Dendritic cell treated with granulocyte-macrophage colony-stimulating factor and Interleukin-4, amounts not matched to agents 40 ng/mL and 50 ng/mL, for 4 days (primary cell): Measurements from ENCODE around the gene CD68.
"Not testable (repeated sequence)": the region's sequence is repeated elsewhere in the genome, so short reads cannot be mapped to it uniquely, and the experiment has no call there.

ENCODE experiments used
- H3K27ac Mint-ChIP-seq: one replicate; pipeline ENCODE4 v1.8.0; 2022; ENCODE audit warnings: mild to moderate bottlenecking, mixed read lengths
- H3K27me3 Mint-ChIP-seq: one replicate; pipeline ENCODE4 v1.8.0; 2022; ENCODE audit warnings: mild to moderate bottlenecking, mixed read lengths
- H3K36me3 Mint-ChIP-seq: one replicate; pipeline ENCODE4 v1.8.0; 2022; ENCODE audit warnings: low read depth, mixed read lengths
- H3K4me1 Mint-ChIP-seq: one replicate; pipeline ENCODE4 v1.8.0; 2022; ENCODE audit warnings: low read depth, mixed read lengths
- H3K4me3 Mint-ChIP-seq: one replicate; pipeline ENCODE4 v1.8.0; 2022; ENCODE audit warnings: mild to moderate bottlenecking, moderate library complexity, mixed read lengths
- H3K9me3 Mint-ChIP-seq: one replicate; pipeline ENCODE4 v1.8.0; 2022; ENCODE audit warnings: mixed read lengths
- intact Hi-C: fragments of 100-400 bp; cut with micrococcal nuclease; formaldehyde crosslinking; loops from one replicate; pipeline ENCODE4 v1.15.0; 2022

The CD68 gene

DNA sequence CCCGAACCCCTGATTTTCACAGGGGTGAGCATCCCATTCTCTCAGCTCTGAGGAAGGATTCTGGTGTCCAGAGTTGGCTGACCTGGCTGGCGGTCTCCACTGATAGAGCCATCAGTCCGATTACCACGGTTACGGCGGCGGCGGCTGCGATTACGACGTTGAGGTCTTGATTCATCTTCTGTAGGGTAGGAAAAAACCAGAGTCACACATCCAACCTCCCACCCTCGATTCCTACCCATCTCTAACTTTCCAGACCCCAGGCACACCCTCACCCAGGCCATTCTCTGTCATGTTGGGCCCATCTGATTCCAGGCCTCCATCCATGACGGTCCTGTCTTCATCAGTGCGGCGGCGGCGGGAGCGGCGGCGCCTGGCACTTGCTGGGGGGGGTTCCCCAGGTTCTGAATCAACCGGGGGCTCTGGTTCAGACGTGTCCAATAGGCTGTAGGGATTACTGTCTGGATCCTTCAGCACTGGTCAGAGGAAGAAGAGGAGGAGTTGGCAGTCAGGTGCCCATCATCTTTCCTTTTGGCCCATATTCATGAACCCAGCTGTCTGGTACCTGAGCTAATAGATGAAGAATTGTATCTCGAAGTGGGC is 13.1 kb downstream of the CD68 start:
- no peak overlapping the region for H3K4me3 Mint-ChIP-seq
- H3K27me3 Mint-ChIP-seq = no peaks in the 10 kb centered on the region
- no peaks in the 10 kb centered on the region for H3K9me3 Mint-ChIP-seq
- no peak overlapping the region for H3K27ac Mint-ChIP-seq
- H3K4me1 Mint-ChIP-seq = peaks cover 23% of the 10 kb centered on the region
- intact Hi-C loops = no loop called here
- H3K36me3 Mint-ChIP-seq = peaks cover 94% of the 10 kb centered on the region

- Mint-ChIP-seq H3K27ac (no peak overlapping the region), H3K36me3 (peaks cover 93% of the 10 kb centered on the region), H3K9me3 (no peaks in the 10 kb centered on the region), H3K4me3 (no peak overlapping the region), H3K4me1 (peaks cover 15% of the 10 kb centered on the region), H3K27me3 (no peaks in the 10 kb centered on the region)
- intact Hi-C loops = no loop called here
These were observed 13.9 kb downstream of the CD68 start for GRCh38 chr17:7593296-7593695.

- H3K27ac Mint-ChIP-seq, H3K9me3 Mint-ChIP-seq, H3K4me3 Mint-ChIP-seq, intact Hi-C loops, H3K27me3 Mint-ChIP-seq, H3K4me1 Mint-ChIP-seq: not testable (repeated sequence)
- peaks cover 96% of the 10 kb centered on the region for H3K36me3 Mint-ChIP-seq
These were observed 18.1 kb downstream of the CD68 start for GRCh38 chr17:7597561-7597960.

DNA sequence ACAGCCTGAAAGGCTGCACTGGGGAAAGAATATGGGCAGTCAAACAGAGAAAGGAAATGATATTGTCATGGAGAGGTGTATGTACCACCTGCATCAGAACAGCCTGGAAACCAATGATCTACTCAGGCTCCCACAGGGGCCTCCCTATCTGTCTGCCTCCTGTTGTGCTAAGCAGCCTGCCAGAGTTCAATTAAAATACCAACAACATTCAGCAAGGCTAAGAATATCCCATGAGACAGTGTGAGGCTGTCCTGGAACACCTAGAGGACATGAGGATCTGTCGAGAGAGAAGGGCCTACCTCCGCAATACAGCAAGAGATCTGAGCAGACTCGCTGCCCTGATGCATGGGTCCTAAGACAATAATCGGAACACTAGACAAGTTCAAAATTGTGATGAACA is 26.8 kb downstream of the CD68 start:
- no peaks in the 10 kb centered on the region for H3K27me3 Mint-ChIP-seq
- H3K36me3 Mint-ChIP-seq = peaks cover 76% of the 10 kb centered on the region
- H3K4me1 Mint-ChIP-seq = peaks cover 23% of the 10 kb centered on the region
- intact Hi-C loops = no loop called here
- H3K4me3 Mint-ChIP-seq = no peak overlapping the region
- H3K27ac Mint-ChIP-seq = no peak overlapping the region
- H3K9me3 Mint-ChIP-seq = no peaks in the 10 kb centered on the region

DNA sequence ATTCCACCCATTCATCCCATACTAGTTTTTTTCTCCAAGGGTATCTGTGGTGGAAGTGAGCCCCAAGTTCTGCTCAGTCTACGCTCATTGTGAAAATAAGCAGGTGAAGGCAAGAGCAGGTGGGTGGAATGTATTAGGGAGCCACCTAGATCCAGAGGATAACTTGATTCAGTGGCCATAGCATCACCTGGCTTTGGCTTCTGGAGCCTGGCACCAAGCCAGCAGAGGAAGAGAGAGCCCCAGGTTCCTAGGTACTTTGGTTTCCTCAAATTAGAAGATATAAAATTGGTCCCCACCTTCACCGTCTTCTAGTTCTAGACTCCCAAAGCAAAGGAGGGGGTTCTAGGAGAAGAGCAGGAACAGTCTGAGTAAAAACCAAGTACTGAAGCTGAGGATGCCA is 31.2 kb downstream of the CD68 start:
- peaks cover 52% of the 10 kb centered on the region for H3K4me1 Mint-ChIP-seq
- H3K36me3 Mint-ChIP-seq = peaks cover 58% of the 10 kb centered on the region
- no peak overlapping the region for H3K27ac Mint-ChIP-seq
- H3K4me3 Mint-ChIP-seq = no peak overlapping the region
- no peaks in the 10 kb centered on the region for H3K27me3 Mint-ChIP-seq
- intact Hi-C loops = no loop called here
- H3K9me3 Mint-ChIP-seq = no peaks in the 10 kb centered on the region

- peak overlapping the region; percentile 28 for H3K27ac Mint-ChIP-seq
- intact Hi-C loops = no loop called here
- peaks cover 47% of the 10 kb centered on the region for H3K4me1 Mint-ChIP-seq
- H3K9me3 Mint-ChIP-seq = no peaks in the 10 kb centered on the region
- peak overlapping the region; percentile 55 for H3K4me3 Mint-ChIP-seq
- H3K27me3 Mint-ChIP-seq = no peaks in the 10 kb centered on the region
- H3K36me3 Mint-ChIP-seq = peaks cover 48% of the 10 kb centered on the region
These were observed 32.3 kb downstream of the CD68 start for GRCh38 chr17:7611635-7612293.

DNA sequence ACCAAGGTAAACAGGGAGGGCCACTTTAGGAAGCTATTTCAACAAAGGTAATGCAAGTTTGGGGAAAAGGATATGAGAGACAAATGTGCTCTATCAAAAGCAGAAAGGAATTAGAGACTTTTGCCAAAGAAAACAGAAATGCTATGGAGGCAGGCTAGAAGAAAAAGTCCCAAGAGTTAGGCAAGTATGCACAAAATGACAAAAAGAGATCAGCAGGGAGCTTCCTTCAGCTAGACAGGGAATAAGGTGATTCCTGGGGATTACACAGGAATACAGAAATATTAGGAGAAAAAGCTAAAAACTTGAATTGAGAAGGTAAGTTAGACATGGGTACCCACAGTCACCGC is 32.8 kb downstream of the CD68 start:
- intact Hi-C loops = no loop called here
- peak overlapping the region; percentile 55 for H3K4me3 Mint-ChIP-seq

DNA sequence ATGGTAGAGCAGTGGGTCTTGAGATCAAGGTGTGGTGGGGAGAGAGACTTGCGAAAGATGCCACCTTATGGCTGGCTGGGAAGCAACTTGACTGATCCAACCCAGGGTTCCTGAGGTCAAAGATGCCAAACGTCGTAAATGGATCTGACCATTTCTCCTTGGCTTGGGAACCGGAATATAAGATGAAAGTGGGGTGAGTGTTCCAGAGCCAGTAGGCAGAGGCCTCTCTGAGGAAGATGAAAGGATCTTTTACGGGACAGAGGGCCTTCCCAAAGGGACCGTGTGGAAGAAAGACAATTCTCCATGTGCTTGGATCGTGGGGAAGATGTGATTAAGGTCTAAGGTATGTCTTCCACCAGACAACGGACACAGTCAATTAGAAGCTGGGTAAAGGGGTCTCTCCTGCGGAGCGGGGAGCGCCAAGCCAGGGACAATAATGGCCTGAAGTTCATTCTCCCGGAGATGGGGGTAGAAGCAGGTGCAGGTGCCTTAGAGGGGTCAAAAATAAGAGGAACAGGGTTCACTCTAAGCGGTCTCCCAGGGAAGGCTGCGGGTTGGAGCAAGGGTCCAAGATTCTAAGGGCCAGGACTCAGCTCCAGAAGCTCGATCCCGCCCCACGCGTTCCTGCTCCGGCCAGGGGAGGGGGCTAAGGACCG is 34.5 kb downstream of the CD68 start:
- Mint-ChIP-seq H3K27ac (peak overlapping the region; percentile 80), H3K4me1 (peaks cover 52% of the 10 kb centered on the region), H3K4me3 (peak overlapping the region; percentile 92), H3K9me3 (no peaks in the 10 kb centered on the region), H3K36me3 (peaks cover 41% of the 10 kb centered on the region), H3K27me3 (no peaks in the 10 kb centered on the region)
- intact Hi-C loops = no loop called here

More for the DNA sequence above, 32.8 kb downstream of the CD68 start:
- Mint-ChIP-seq H3K27ac (peak overlapping the region; percentile 28), H3K27me3 (no peaks in the 10 kb centered on the region), H3K9me3 (no peaks in the 10 kb centered on the region), H3K36me3 (peaks cover 48% of the 10 kb centered on the region), H3K4me1 (peaks cover 47% of the 10 kb centered on the region)

- Mint-ChIP-seq H3K27me3 (no peaks in the 10 kb centered on the region), H3K27ac (peak within 1 kb of the TSS; percentile 80), H3K4me1 (peaks cover 47% of the 10 kb centered on the region), H3K9me3 (no peaks in the 10 kb centered on the region), H3K4me3 (peak within 1 kb of the TSS; percentile 92), H3K36me3 (peaks cover 37% of the 10 kb centered on the region)
- intact Hi-C loops = loop anchor here (1.0 kb wide), 1 partner anchor 13 kb away; the partner anchor contains the start of gene SAT2
These were observed 35.2 kb downstream of the CD68 start, which contains the start of gene FXR2 for GRCh38 chr17:7614425-7615264. Gene FXR2, minus strand, starts transcription at chr17:7614897. Its CDS starts 365 bp downstream, at chr17:7614532.

GRCh38 chr17:7615265-7615747 is 35.9 kb downstream of the CD68 start:
- Mint-ChIP-seq H3K36me3 (peaks cover 35% of the 10 kb centered on the region), H3K27me3 (no peaks in the 10 kb centered on the region), H3K4me1 (peaks cover 43% of the 10 kb centered on the region), H3K4me3 (peak overlapping the region; percentile 92), H3K9me3 (no peaks in the 10 kb centered on the region), H3K27ac (peak overlapping the region; percentile 80)
- intact Hi-C loops = loop anchor here (1.0 kb wide), 1 partner anchor 12 kb away; the partner anchor contains the start of gene SAT2

DNA sequence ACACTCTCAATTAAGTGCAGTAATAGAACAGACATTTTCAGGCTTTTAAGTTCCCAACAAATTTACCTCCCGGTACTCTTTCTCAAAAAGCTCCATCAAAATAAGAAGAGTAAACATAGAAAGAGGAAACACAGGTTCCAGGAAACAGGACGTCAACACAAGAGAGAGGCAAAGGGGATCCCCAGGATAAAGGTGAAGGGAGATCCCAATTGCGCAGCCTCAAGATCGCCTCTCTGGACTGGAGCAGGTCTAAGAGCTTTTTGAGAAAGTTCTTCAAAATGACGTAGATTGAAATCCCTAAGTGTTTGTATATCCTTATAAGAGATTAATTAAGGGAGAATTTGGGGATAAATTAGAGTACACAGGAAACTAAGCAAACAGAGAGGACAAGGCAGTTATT is 39.2 kb downstream of the CD68 start:
- Mint-ChIP-seq H3K36me3 (peaks cover 14% of the 10 kb centered on the region), H3K9me3 (no peaks in the 10 kb centered on the region), H3K27ac (no peak overlapping the region), H3K4me1 (peaks cover 11% of the 10 kb centered on the region), H3K4me3 (no peak overlapping the region), H3K27me3 (no peaks in the 10 kb centered on the region)
- intact Hi-C loops = no loop called here

DNA sequence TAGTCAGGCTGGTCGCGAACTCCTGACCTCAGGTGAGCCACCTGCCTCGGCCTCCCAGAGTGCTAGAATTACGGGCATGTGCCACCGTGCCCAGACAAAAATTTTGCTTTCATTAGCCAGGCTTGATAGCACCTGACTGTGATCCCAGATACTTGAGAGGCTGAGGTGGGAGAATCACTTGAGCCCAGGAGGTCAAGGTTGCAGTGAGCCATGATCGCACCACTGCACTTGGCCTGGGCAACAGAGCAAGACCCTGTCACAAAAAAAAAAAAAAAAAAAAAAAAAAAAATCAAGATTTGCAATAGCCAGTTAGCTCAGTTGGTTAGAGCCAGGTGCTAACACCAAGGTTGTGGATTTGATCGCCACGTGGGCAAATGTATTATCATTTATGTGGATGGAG is 41.4 kb downstream of the CD68 start:
- H3K27me3 Mint-ChIP-seq = no peaks in the 10 kb centered on the region
- intact Hi-C loops = no loop called here
- H3K4me1 Mint-ChIP-seq = peaks cover 9% of the 10 kb centered on the region

GRCh38 chr17:7623661-7624060 is 44.2 kb downstream of the CD68 start:
- Mint-ChIP-seq H3K4me3 (no peak overlapping the region), H3K9me3 (no peaks in the 10 kb centered on the region), H3K27me3 (no peaks in the 10 kb centered on the region), H3K4me1 (peaks cover 18% of the 10 kb centered on the region), H3K27ac (no peak overlapping the region), H3K36me3 (peaks cover 33% of the 10 kb centered on the region)
- intact Hi-C loops = no loop called here

More for the DNA sequence above, 41.4 kb downstream of the CD68 start:
- Mint-ChIP-seq H3K4me3 (no peak overlapping the region), H3K9me3 (no peaks in the 10 kb centered on the region), H3K27ac (no peak overlapping the region), H3K36me3 (peaks cover 16% of the 10 kb centered on the region)
